CD4-positive, alpha-beta T cell treated with Interleukin-6 at 100 ng/mL for 8 hours (primary cell): ENCODE results near the gene EVPL.

Experiments
- DNase-seq: peaks from one replicate; pipeline ENCODE4 v3.0.0-alpha.2; 2020; ENCODE audit warnings: mixed read lengths, low spot score

The EVPL gene

DNA sequence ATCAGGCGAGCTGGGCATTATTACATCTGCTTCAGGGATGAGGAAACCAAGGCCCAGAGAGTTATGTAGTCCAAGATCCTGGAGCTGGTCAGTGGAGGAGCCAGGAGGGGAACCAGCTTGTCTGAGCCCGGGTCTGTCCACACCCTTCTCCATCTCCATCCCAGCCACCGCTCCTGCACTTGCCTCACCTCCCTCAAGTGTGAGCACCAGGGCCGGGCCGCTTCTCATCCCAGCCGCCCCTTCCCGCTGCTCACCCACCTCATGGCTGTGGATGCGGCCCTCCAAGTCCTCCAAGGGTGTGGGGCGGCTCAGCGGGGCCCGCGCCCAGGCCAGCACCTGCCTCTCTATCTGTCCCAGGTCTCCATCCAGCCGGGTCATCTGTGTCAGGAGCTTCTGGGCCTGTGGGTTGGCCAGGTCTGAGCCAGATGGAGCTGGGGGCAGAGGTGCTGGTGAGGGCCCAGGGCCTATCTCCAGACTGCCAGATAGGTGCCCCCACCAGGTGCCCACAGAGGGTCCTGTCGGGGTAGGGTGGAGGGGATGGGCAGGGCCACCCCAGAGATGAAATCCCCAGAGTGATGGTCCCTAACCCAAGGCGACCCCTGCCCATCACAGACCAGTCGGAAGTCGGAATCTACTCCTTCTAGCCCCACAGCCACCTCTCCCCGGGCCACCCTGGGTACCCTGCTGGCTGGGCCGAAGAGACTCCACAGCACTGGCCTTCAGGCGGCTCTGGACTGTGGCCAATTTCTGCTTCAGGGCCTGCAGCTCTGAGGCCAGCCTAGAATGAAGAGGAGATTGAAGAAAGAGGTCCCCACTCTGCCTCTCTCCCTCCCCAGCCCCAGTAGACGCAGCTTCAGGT is 9.4 kb downstream of the EVPL start:
- DNase-seq = no peak

DNA sequence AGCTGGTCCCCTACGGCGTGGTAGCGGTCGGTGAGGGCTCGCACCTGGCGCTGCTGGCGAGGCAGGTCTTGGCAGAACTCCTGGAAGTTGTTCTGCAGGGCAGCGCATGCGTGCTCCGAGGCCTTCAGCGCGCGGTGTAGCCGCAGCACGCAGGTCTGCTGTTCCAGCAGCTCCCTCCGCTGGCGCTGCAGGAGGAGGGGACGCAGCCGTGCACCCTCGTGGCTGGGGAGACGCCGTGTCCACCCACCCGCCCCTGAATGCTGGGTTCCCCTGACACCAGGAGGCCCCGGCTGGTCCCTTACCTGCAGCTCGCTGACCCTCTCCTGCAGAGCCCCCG is 12.2 kb downstream of the EVPL start:
- DNase-seq = no peak

DNA sequence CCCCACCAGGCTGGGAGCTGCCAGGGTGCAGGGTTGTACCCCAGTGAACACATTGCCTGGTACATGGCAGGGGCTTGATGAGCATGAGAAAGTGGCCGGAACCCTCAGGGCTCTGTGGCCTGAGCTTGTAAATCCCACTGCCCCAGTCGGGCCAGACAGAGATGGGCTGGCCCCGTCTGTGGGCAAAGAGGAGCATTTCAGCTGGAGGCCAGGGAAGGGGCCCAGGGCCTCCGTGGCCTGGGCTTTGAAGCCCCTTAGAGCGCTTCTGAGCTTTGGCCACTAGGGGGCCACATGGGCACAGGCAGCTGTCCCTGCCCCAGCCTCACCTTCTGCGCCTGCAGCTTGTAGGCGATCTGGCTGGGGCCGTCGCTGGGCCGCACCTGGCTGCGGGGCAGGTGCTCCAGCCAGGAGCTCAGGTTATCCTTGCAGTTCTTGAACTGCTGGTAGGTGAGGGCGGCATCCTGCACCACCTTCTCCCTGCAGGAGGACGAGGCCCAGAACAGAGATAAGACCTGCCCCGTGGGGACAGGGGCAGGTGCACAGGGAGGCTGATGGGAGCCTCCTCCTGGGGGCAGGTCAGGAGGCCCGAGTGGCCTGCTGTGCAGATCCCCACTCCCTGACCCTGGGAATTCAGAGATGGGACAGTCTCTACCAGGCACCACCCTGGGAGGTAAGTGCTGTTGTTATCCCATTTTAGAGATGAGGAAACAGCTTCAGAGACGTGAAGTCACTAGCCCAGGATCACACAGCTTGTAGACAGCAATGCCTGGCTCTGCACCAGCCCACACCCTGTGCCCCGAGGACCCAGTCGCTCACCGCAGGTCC is 12.8 kb downstream of the EVPL start:
- peak; percentile 81 for DNase-seq

DNA sequence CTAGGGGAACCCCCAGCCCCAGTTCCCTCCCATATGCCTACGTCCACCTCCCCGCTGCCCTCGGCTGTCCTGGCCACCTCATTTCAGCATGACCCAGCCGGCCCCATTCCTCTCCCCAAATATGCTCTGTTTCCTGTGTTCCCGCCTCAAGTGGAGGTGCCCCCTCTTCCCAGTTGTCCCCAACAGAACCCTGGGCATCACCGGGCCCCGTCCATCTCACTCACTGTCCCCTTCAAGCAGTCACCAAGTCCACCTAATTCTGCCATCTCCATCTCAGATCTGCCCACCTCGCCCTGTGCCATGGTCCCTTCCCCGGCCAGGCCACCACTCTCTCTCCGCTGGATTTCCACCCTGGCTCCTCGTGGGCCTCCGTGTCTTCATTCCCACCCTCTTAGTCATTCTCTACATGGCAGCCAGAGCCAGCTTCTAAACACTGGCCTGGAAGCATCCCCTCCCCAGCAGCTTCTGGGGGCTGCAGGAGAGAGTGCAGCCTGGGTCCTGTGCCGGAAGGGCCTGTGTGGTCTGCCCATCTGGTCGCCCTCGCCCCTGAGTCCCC is 13.7 kb downstream of the EVPL start:
- DNase-seq = no peak

GRCh38 chr17:76011951-76012350 is 15.2 kb downstream of the EVPL start:
- no peak for DNase-seq

DNA sequence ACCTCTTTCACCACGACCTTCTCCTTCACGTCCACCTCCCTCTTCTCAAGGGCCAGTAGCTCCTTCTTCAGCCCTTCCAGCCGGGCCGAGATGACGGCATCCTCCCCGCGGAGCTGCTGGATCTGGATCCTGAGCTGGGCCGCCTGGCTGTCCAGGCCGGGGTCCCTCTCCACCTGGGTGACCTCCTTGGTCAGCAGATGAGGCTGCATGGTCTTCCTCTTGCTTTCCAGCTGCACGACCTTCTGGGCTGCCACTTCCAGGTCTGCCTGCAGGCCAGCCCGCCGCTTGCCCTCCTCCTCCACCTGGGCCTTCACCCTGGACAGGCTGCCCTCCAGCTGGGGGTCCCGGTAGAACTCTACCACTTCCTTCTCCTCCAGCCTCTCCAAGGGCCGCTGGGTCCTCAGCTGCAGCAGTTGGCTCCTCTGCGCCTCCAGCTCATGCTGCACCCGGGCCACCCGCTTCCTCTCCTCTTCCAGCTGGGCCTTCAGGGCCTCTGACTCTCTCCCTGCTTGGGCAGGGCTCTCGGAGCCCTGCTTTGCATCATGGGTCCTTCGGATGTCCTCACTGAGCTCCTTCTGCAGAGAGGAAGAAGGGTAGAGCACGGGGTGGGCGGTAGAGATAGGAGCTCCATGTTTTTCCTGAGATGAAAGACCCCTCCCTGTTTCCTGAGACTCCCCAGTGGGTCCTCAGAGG is 17.0 kb downstream of the EVPL start:
- no peak for DNase-seq

GRCh38 chr17:76009447-76009846 is 17.7 kb downstream of the EVPL start:
- DNase-seq = no peak

DNA sequence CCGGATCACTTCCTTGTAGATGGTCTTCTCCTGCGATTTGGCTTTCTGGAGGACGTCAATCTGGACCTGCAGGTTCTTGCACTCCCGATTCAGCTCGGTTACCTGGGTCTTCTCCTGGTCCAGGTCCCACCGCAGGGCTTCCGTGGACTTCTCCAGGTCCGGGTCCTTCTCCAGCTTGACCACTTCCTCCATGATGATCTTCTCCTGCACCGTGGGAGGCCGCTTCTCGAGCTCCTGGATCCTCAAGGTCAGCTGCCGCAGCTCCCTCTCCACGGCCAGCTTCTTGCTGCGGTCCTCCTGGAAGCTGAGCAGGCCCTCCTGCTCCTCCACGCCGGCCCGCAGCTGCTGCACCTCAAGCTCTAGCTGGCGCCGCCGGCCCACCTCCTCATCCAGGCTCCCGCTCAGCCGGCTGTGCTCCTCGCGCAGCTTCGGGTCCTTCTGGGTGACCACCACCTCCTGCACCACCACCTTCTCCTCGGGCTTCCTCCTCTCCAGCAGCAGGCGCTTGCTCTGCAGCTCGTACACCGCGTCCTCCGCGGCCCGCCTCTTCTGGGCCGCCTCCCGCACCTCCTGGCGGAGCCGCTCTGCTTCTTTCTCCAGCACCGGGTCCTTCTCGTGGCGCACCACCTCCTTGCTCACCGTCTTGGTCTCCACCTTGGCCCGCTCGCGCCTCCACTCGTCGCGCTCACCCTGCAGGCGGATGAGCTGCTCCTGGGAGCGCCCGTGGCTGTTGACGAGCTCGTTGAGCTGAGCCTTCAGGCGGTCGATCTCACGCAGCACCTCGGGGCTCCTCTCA is 18.3 kb downstream of the EVPL start:
- DNase-seq = no peak

DNA sequence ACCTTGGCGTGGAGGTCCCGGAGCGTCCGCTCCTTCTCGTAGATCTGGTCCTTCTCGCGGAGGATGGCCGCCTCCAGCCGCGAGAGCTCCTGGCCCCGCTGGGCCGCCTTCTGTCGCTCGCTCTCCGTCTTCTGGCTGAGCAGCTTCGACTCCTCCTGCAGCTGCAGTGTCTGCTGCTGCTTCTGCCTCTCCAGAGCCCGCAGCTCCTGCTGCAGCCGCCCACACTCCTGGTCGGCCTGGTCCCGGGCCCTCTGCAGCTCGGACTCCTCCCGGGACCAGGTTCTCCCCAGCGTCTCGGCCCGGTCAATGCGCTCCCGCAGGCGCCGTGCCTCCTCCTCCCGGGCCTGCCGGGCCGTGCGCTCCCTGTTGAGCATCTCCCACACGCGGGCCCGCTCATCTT is 18.9 kb downstream of the EVPL start:
- no peak for DNase-seq

DNA sequence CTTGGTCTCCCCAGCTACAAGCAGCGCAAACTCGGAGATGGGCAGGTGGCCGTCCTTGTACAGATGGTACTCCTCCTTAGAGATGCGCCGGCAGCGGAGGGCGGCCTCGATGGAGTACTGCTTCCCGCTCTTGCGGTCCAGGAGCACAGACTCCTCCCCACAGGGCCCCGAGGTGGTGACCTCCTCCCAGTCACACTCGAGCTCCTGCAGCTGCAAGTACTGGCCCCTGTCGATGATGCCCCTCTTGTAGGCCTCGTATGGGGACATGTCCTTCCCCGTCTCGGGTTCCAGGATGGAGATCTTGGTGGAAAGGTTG is 19.3 kb downstream of the EVPL start:
- no peak for DNase-seq

DNA sequence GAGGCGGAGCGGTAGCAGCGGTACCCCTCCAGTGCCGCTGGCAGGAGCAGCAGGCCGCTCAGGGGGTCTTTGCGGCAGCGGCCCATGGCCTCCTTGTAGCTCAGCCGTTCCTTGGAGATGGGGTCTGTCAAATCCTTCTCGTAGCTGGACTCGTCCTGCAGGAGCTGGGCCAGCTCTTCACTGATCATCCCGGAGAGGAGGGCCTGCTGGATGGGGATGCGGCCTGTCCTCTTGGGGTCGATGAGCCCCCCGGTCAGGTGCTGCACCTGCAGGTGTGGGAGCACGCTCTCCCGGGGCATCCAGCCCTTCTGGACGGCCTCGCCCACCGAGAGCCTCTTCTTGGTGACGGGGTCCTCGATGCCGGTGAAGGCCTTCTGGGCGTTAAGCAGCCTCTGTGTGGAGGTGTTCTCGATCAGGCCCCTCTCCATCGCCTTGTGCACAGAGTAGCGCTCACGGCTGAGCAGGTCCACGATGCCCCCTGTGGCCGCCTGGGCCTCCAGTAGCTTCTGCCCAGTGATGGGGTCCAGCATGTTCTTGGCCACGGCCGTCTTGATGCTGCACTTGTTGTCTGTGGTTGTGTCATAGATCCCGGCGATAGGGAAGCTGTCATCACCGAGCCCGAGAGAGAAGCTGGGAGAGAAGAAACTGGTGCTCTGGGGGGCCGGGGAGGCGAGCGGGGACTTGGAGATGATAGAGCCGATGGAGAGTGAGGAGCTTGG is 19.8 kb downstream of the EVPL start:
- DNase-seq = no peak

GRCh38 chr17:76005263-76006149 is 21.6 kb downstream of the EVPL start:
- DNase-seq = peak; percentile 77

GRCh38 chr17:76004750-76005262 is 22.3 kb downstream of the EVPL start:
- no peak for DNase-seq

DNA sequence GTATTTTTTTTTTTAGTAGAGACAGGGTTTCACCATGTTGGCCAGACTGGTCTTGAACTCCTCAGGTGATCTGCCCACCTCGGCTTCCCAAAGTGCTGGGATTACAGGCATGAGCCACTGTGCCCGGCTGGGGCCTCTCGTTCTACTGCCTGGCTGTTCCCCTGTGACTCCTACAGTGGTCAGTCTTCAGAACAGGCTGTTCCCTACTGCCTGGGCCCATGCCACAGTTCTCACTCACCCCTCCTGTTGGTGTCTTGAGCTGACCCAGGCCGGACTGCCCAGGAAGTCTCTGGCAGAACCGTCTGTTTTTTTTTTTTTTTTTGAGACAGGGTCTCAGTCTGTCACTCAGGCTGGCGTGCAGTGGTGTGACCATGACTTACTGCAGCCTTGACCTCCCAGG is 23.2 kb downstream of the EVPL start:
- no peak for DNase-seq

DNA sequence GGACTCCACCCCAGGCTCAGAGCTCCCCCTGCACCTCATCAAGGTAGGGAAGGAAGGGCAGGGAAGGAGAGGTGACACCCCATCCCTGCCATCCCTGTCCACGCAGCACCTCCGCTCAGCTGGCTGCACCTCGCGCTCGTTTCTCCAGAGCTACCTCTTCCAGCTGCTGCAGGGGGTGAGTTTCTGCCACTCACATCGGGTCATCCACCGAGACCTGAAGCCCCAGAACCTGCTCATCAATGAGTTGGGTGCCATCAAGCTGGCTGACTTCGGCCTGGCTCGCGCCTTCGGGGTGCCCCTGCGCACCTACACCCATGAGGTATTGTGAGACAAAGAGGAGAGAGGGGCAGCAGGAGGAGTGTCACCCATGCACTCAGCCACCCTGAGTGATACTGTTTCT is 25.0 kb downstream of the EVPL start:
- no peak for DNase-seq

GRCh38 chr17:76000755-76001521 is 26.2 kb downstream of the EVPL start, which contains the start of gene CDK3:
Gene CDK3, plus strand, starts transcription at chr17:76000855. Its CDS starts 571 bp downstream, at chr17:76001426.
- DNase-seq = no peak

DNA sequence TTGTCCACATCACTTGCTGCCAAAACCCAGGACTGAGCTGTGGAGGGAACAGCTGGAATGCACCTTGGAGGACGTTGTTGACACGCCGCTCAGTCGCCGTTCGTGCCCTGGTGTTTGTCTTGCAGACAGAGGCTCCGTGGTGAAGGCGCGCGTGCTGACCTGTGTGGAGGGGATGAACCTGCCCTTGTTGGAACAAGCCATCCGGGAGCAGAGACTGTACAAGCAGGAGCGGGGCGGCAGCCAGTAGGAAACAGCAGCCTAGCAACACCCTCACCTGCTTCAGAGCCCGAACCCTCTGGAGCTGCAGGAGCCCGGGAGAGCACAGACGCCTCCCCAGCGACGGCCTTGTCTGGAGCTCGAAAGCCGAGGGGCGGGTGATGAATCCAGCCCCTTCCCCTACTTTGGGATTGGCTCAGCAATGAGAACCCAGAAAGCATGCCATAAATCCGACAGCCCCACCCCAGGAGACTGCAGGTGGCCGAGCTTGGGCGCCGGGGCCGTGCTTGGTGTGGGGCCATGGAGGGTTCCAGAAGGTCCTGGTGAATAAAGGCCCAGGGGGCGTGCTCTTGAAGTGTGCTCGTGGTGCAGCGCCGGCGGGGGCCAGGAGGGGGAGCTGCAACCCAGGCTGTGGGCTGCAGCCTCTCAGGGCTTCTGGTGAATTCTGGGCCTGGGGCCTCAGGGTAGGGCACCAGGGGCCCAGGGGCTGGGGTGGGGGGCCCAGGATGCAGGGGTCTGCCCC is 26.9 kb downstream of the EVPL start:
- peak; percentile 46 for DNase-seq

DNA sequence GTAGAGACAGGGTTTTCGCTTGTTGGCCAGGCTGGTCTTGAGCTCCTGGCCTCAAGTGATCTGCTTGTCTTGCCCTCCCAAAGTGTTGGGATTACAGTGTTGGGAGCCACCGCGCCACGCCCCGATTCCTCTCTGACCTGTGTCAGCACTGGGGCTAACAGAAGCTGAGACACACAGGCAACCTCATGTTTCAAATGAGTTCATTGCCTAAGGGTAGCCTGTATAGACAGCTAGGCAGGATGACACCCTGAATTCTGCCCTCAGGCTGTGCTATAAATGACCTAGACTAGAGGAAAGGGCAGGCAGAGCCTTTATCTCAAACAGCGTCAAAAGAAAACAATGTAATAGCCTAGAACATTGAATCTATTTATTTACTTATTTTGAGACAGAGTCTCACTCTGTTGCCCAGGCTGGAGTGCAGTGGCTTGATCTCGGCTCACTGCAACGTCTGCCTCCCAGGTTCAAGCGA is 28.7 kb downstream of the EVPL start:
- DNase-seq = no peak
